Measurements from ENCODE around the gene FAM240A.
A peak's percentile ranks its signal among the peaks of the same experiment; 100 is the strongest.

FAM240A gene

DNA sequence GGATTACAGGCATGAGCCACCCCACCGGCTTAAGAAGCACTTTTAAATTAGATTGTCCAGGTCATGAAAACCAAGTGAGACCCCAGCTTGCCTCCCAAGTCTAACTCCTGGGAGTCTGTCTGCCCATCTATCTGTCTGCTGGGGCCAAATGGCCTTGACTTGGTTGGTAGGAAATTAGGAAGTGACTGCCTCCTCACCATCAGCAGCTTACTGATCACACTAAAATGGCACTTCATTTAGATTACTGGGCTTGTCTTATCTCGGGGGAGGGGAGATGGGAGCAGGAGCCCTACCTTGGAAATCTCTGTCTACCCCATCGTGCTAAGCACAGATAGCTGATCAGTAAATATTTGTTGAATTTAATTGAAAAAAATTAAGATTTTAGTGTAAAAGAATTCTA, 40.6 kb upstream of the FAM240A start:
- peaks cover 8% of the 10 kb centered on the region for H3K9me3 Mint-ChIP-seq
- H3K36me3 Mint-ChIP-seq (ENCODE audit: low read depth), result no peaks in the 10 kb centered on the region
- TF ChIP-seq, protein P1, sequence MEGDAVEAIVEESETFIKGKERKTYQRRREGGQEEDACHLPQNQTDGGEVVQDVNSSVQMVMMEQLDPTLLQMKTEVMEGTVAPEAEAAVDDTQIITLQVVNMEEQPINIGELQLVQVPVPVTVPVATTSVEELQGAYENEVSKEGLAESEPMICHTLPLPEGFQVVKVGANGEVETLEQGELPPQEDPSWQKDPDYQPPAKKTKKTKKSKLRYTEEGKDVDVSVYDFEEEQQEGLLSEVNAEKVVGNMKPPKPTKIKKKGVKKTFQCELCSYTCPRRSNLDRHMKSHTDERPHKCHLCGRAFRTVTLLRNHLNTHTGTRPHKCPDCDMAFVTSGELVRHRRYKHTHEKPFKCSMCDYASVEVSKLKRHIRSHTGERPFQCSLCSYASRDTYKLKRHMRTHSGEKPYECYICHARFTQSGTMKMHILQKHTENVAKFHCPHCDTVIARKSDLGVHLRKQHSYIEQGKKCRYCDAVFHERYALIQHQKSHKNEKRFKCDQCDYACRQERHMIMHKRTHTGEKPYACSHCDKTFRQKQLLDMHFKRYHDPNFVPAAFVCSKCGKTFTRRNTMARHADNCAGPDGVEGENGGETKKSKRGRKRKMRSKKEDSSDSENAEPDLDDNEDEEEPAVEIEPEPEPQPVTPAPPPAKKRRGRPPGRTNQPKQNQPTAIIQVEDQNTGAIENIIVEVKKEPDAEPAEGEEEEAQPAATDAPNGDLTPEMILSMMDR (IDR thresholded peaks at IDR 0.05; ENCODE audit: unreplicated experiment in 3 of 3), result no peak
- H3K27me3 Mint-ChIP-seq (ENCODE audit: low read depth), result peaks cover 74% of the 10 kb centered on the region
- no peak overlapping the region for H3K4me3 Mint-ChIP-seq
- no peak overlapping the region for H3K27ac Mint-ChIP-seq
- H3K4me1 Mint-ChIP-seq, result peaks cover 18% of the 10 kb centered on the region

DNA sequence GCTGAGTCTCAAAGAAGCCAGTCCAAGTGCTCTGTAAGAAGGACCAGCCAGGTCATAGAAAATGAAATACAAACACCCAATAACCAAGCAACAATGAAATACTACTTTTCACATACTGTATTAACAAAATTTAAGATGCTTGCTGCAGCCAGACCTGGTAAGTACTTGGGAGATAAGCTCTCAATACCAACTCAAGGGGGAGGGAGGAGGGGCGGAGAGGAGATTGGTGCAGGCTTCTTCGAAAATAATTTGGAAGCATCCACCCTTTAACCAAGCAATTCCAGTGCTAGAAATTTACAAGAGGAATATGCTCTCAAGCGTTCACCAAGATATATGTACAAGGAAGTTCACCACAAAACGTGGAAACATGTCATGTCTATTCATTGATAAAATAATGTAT, 38.6 kb upstream of the FAM240A start:
- no peaks in the 10 kb centered on the region for H3K36me3 Mint-ChIP-seq (ENCODE audit: low read depth)

DNA sequence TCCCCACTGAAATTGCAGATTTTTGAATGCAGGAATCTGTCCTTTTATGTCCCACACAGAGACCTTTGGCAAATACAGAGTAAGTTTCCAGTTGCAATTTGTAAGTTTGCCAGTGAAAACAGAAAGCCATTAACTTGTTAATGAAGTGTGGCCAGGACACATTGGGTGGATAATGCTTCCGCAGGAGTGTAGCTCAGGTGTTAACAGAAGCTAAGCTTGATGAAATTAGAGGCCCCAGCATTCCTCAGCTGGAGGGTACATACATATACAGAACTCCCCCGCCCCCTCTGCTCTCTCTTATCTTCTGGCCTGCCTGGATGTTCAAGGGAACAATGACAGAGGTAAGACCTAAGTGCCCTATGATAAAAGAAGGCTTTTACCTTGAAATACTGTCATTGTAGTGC, 38.1 kb upstream of the FAM240A start:
- Mint-ChIP-seq H3K36me3 (ENCODE audit: low read depth) (no peaks in the 10 kb centered on the region), H3K27ac (no peak overlapping the region), H3K27me3 (ENCODE audit: low read depth) (peaks cover 84% of the 10 kb centered on the region), H3K4me3 (no peak overlapping the region), H3K4me1 (peaks cover 38% of the 10 kb centered on the region), H3K9me3 (peaks cover 8% of the 10 kb centered on the region)
- TF ChIP-seq, protein P1 (IDR thresholded peaks at IDR 0.05; ENCODE audit: unreplicated experiment in 3 of 3), result no peak

More for the DNA sequence above, 38.6 kb upstream of the FAM240A start:
- H3K4me1 Mint-ChIP-seq, result peaks cover 33% of the 10 kb centered on the region
- peaks cover 8% of the 10 kb centered on the region for H3K9me3 Mint-ChIP-seq
- no peak overlapping the region for H3K4me3 Mint-ChIP-seq
- TF ChIP-seq, protein P1 (IDR thresholded peaks at IDR 0.05; ENCODE audit: unreplicated experiment in 3 of 3), result no peak
- H3K27me3 Mint-ChIP-seq (ENCODE audit: low read depth), result peaks cover 82% of the 10 kb centered on the region
- H3K27ac Mint-ChIP-seq, result no peak overlapping the region

DNA sequence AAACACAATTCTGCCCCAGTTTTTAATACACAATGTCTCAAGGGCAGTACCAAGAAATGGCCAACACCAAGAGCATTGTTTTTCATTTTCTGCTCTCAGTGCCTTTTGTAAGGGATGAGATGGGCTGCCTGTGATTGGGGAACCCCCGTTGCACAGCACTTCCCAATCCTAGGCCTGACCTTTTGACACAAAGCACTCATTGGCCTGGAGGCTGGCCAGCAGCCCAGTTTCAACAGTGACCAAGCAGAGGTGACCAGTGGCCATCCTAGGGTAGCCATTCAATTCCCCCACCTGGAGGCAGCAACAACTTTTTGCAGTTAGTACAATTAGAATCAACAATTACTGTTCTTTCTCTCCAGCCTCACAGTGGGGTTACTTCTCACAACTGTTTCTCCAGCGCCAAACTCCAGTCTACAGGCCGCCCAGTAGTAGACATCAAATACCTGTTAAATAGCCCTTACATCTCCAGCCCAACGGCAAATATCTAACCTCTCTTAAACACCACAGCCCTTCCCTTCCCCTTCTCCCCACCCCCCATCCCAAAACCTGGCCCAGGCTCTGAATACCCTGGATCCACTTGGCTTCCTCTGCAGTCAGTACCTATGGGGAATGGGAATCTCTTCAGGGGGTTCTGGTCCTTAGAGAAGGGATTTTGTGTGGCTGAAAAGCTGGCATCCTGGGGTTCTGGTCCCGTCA, 37.3 kb upstream of the FAM240A start:
- no peak overlapping the region for H3K27ac Mint-ChIP-seq
- no peak overlapping the region for H3K4me3 Mint-ChIP-seq
- peaks cover 38% of the 10 kb centered on the region for H3K4me1 Mint-ChIP-seq
- peaks cover 4% of the 10 kb centered on the region for H3K9me3 Mint-ChIP-seq
- no peaks in the 10 kb centered on the region for H3K36me3 Mint-ChIP-seq (ENCODE audit: low read depth)
- TF ChIP-seq, protein P1 (IDR thresholded peaks at IDR 0.05; ENCODE audit: unreplicated experiment in 3 of 3), result no peak
- peaks cover 84% of the 10 kb centered on the region for H3K27me3 Mint-ChIP-seq (ENCODE audit: low read depth)

DNA sequence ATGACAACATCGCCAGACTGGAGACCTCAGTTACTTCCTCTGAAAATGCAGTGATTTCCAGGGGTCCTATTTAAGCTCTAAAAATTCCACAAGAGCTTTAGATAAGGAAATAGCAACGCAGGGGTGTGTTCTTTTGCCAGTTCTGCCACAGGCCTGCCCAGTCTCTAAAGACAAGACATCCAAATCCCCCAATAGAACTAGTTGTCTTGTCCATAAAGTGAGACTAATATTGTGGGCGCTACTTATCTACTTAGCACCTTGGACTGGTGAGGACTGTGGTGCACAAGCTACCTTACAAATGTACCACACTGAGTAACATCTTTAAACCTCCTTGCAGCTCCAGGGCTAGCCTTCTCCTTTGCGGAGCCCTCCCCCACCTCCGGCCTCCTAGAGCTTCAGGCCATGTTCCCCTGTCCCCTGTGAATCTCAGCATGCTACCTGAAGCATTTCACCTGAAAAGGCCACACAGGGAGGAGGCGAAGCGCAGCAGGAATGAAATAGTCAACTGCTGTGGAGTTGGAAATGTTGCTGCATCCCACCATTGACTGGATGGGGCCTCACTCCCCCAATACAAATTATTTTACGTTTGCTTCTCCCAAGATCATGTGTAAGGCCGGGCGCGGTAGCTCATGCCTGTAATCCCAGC, 36.6 kb upstream of the FAM240A start:
- Mint-ChIP-seq H3K9me3 (no peaks in the 10 kb centered on the region), H3K4me3 (no peak overlapping the region), H3K27ac (no peak overlapping the region), H3K36me3 (ENCODE audit: low read depth) (no peaks in the 10 kb centered on the region), H3K27me3 (ENCODE audit: low read depth) (peaks cover 89% of the 10 kb centered on the region), H3K4me1 (peaks cover 38% of the 10 kb centered on the region)
- TF ChIP-seq, protein P1 (IDR thresholded peaks at IDR 0.05; ENCODE audit: unreplicated experiment in 3 of 3), result no peak

- Mint-ChIP-seq H3K4me3 (peak overlapping the region in 1 of 3 experiments; percentile 26), H3K9me3 (no peaks in the 10 kb centered on the region), H3K4me1 (peaks cover 38% of the 10 kb centered on the region), H3K36me3 (ENCODE audit: low read depth) (no peaks in the 10 kb centered on the region), H3K27ac (no peak overlapping the region), H3K27me3 (ENCODE audit: low read depth) (peaks cover 96% of the 10 kb centered on the region)
- TF ChIP-seq, protein P1 (IDR thresholded peaks at IDR 0.05; ENCODE audit: unreplicated experiment in 3 of 3), result no peak
These were observed 35.9 kb upstream of the FAM240A start for GRCh38 chr3:46576386-46576785.

Data from nephron (organoid).